Measurements from ENCODE around the gene MYH8.

Gene MYH8

GRCh38 chr17:10352893-10353292 lies 68.9 kb downstream of the MYH8 start:
- H3K36me3 ChIP-seq (ENCODE audit: control insufficient read depth, insufficient read depth, low read length): no peaks in the 10 kb centered on the region

GRCh38 chr17:10349403-10349802 lies 72.3 kb downstream of the MYH8 start:
- Histone ChIP-seq H3K27me3 (ENCODE audit: control insufficient read depth, insufficient read depth, low read length, poor library complexity, severe bottlenecking) (no peaks in the 10 kb centered on the region), H3K27ac (ENCODE audit: insufficient read depth, low read depth, low read length, poor library complexity, severe bottlenecking) (no peak overlapping the region), H3K4me1 (ENCODE audit: control insufficient read depth, insufficient read depth, low read length) (no peaks in the 10 kb centered on the region), H3K9me3 (ENCODE audit: control insufficient read depth, low read length) (no peaks in the 10 kb centered on the region), H3K4me3 (ENCODE audit: insufficient read depth, low read depth, low read length) (no peak overlapping the region), H3K36me3 (ENCODE audit: control insufficient read depth, insufficient read depth, low read length) (no peaks in the 10 kb centered on the region)
- 92 to 100% methylated on average over 1 of the region's 1 CpG for WGBS, 2 experiments

More at GRCh38 chr17:10352893-10353292, 68.9 kb downstream of the MYH8 start:
- H3K4me3 ChIP-seq (ENCODE audit: insufficient read depth, low read depth, low read length): no peak overlapping the region
- no peaks in the 10 kb centered on the region for H3K4me1 ChIP-seq (ENCODE audit: control insufficient read depth, insufficient read depth, low read length)
- no peak overlapping the region for H3K27ac ChIP-seq (ENCODE audit: insufficient read depth, low read depth, low read length, poor library complexity, severe bottlenecking)
- no peaks in the 10 kb centered on the region for H3K27me3 ChIP-seq (ENCODE audit: control insufficient read depth, insufficient read depth, low read length, poor library complexity, severe bottlenecking)
- H3K9me3 ChIP-seq (ENCODE audit: control insufficient read depth, low read length): no peaks in the 10 kb centered on the region

- no peaks in the 10 kb centered on the region for H3K9me3 ChIP-seq (ENCODE audit: control insufficient read depth, low read length)
- H3K27me3 ChIP-seq (ENCODE audit: control insufficient read depth, insufficient read depth, low read length, poor library complexity, severe bottlenecking): no peaks in the 10 kb centered on the region
- no peak overlapping the region for H3K4me3 ChIP-seq (ENCODE audit: insufficient read depth, low read depth, low read length)
- H3K4me1 ChIP-seq (ENCODE audit: control insufficient read depth, insufficient read depth, low read length): no peaks in the 10 kb centered on the region
- H3K27ac ChIP-seq (ENCODE audit: insufficient read depth, low read depth, low read length, poor library complexity, severe bottlenecking): no peak overlapping the region
- H3K36me3 ChIP-seq (ENCODE audit: control insufficient read depth, insufficient read depth, low read length): no peaks in the 10 kb centered on the region
- 95 to 98% methylated on average over 3 of the region's 3 CpGs for WGBS, 2 experiments
Measured at GRCh38 chr17:10344816-10345215, 76.9 kb downstream of the MYH8 start.
